Measurements from ENCODE around the gene ARHGAP6. TPM values are rescaled to one million over a fixed set of nuclear protein-coding genes. Genes with fewer than 3 reads are reported as not detected.

Gene ARHGAP6
- polyA plus RNA-seq, 2 of the 4 experiments (the other 2 are of a cell fraction) = 0.04 TPM; not detected in 1

GRCh38 chrX:11484290-11484689 is 181.4 kb downstream of the ARHGAP6 start:
- TF ChIP-seq ESRRA (IDR thresholded peaks at IDR 0.05; ENCODE audit: borderline replicate concordance, low read length) = no peak
- TF ChIP-seq SMC3 (IDR thresholded peaks at IDR 0.05) = no peak
- TF ChIP-seq CBX2 (IDR thresholded peaks at IDR 0.05; ENCODE audit: borderline replicate concordance, low read depth) = no peak
- TF ChIP-seq JUNB (IDR thresholded peaks at IDR 0.05) = no peak
- TF ChIP-seq NFE2L2 (conservative IDR thresholded peaks at IDR 0.05; ENCODE audit: low read length) = no peak
- TF ChIP-seq ZFP36 (IDR thresholded peaks at IDR 0.05; ENCODE audit: borderline replicate concordance, partially characterized antibody) = no peak
- TF ChIP-seq ZNF302 (CRISPR knock-in tag; IDR thresholded peaks at IDR 0.05) = no peak
- no peak for TF ChIP-seq ZC3H11A (IDR thresholded peaks at IDR 0.05)
- TF ChIP-seq E2F6 (IDR thresholded peaks at IDR 0.05; ENCODE audit: borderline replicate concordance, low read depth) = no peak
- TF ChIP-seq HOXB5 (CRISPR knock-in tag; IDR thresholded peaks at IDR 0.05) = no peak
- no peak for TF ChIP-seq NR3C1 (IDR thresholded peaks at IDR 0.05)
- TF ChIP-seq RARB (CRISPR knock-in tag; IDR thresholded peaks at IDR 0.05) = no peak
- TF ChIP-seq BHLHE40 (IDR thresholded peaks at IDR 0.05; ENCODE audit: low read depth, low read length) = no peak
- no peak for TF ChIP-seq TFCP2L1 (CRISPR knock-in tag; IDR thresholded peaks at IDR 0.05)
- ChIA-PET POLR2A (no interaction called here), CTCF (no interaction called here)
- no peak overlapping the region for H3K27ac ChIP-seq
- DNase-seq (ENCODE audit: low read depth in 1 of 2, low spot score in 1 of 2) (no peak), ATAC-seq (no peak), FAIRE-seq (no peak)
- WGBS (ENCODE audit: missing lambda C conversion rate) = 0% methylated on average over 1 of the region's 1 CpG
- H3K9me3 ChIP-seq = no peaks in the 10 kb centered on the region
- no peak overlapping the region for H3K4me2 ChIP-seq
- no peaks in the 10 kb centered on the region for H3K4me1 ChIP-seq
- H3K4me3 ChIP-seq = no peak overlapping the region

- ChIA-PET CTCF (no interaction called here), POLR2A (no interaction called here)
- Histone ChIP-seq H3K4me1 (no peaks in the 10 kb centered on the region), H3K4me2 (no peak overlapping the region), H3K9me3 (no peaks in the 10 kb centered on the region), H3K27ac (no peak overlapping the region), H3K4me3 (no peak overlapping the region)
- ATAC-seq (no peak), FAIRE-seq (no peak), DNase-seq (ENCODE audit: low read depth in 1 of 2, low spot score in 1 of 2) (no peak)
- TF ChIP-seq SMC3 (IDR thresholded peaks at IDR 0.05) (no peak), RCOR1 (IDR thresholded peaks at IDR 0.05; ENCODE audit: low read depth, low read length) (no peak), RAD21 (conservative IDR thresholded peaks at IDR 0.05 in 1 of 2, IDR thresholded peaks at IDR 0.05 in 1 of 2) (no peak), RNF2 (IDR thresholded peaks at IDR 0.05; ENCODE audit: borderline replicate concordance, low read depth) (no peak), ESRRA (IDR thresholded peaks at IDR 0.05; ENCODE audit: borderline replicate concordance, low read length) (no peak), USF2 (IDR thresholded peaks at IDR 0.05) (no peak), NR3C1 (IDR thresholded peaks at IDR 0.05) (no peak), TFCP2L1 (CRISPR knock-in tag; IDR thresholded peaks at IDR 0.05) (no peak), EP300 (IDR thresholded peaks at IDR 0.05) (no peak), PHF8 (IDR thresholded peaks at IDR 0.05; ENCODE audit: borderline replicate concordance, low read depth) (no peak), CBX8 (IDR thresholded peaks at IDR 0.05) (no peak), POLR2AphosphoS2 (conservative IDR thresholded peaks at IDR 0.05; ENCODE audit: low read length) (no peak), MAX (IDR thresholded peaks at IDR 0.05) (no peak), CBX2 (IDR thresholded peaks at IDR 0.05; ENCODE audit: borderline replicate concordance, low read depth) (no peak), E2F6 (IDR thresholded peaks at IDR 0.05; ENCODE audit: borderline replicate concordance, low read depth) (no peak), CHD4 (IDR thresholded peaks at IDR 0.05; ENCODE audit: borderline replicate concordance) (no peak), HDAC2 (IDR thresholded peaks at IDR 0.05) (no peak), CTCF (IDR thresholded peaks at IDR 0.05) (no peak), RFX5 (IDR thresholded peaks at IDR 0.05) (no peak)
- WGBS (ENCODE audit: missing lambda C conversion rate) = 47% methylated on average over 3 of the region's 3 CpGs
Measured at GRCh38 chrX:11481035-11481434, 184.7 kb downstream of the ARHGAP6 start.

All from A549 (cell line).